Nephron progenitor cell (in vitro differentiated cells): ENCODE data around the gene UBA1.

Experiments used
- DNase-seq: peaks from one replicate; pipeline ENCODE4 v3.0.0; 2021
- H3K27ac Mint-ChIP-seq: 2 replicates; pipeline ENCODE4 v1.8.0; 2021; ENCODE audit warnings: mild to moderate bottlenecking, moderate library complexity, mixed read lengths
- H3K27me3 Mint-ChIP-seq: 2 replicates; pipeline ENCODE4 v1.8.0; 2021; ENCODE audit warnings: mild to moderate bottlenecking, low read depth, mixed read lengths; ENCODE audit not compliant: poor library complexity
- H3K36me3 Mint-ChIP-seq: 2 replicates; pipeline ENCODE4 v1.8.0; 2021; ENCODE audit warnings: low read depth, mixed read lengths
- H3K4me1 Mint-ChIP-seq: 2 replicates; pipeline ENCODE4 v1.8.0; 2021; ENCODE audit warnings: mixed read lengths
- H3K4me3 Mint-ChIP-seq: 2 replicates; pipeline ENCODE4 v1.8.0; 2021; ENCODE audit warnings: mild to moderate bottlenecking, moderate library complexity, mixed read lengths
- H3K9me3 Mint-ChIP-seq: 2 replicates; pipeline ENCODE4 v1.8.0; 2021; ENCODE audit warnings: mild to moderate bottlenecking, moderate library complexity, mixed read lengths
- TF ChIP-seq, protein P1 (sequence below): fragments of 200-600 bp; sonication (generic); IDR thresholded peaks from 2 replicates; pipeline ENCODE4 v1.5.0; 2021; ENCODE audit warnings: antibody characterized with exemption

The UBA1 gene

DNA sequence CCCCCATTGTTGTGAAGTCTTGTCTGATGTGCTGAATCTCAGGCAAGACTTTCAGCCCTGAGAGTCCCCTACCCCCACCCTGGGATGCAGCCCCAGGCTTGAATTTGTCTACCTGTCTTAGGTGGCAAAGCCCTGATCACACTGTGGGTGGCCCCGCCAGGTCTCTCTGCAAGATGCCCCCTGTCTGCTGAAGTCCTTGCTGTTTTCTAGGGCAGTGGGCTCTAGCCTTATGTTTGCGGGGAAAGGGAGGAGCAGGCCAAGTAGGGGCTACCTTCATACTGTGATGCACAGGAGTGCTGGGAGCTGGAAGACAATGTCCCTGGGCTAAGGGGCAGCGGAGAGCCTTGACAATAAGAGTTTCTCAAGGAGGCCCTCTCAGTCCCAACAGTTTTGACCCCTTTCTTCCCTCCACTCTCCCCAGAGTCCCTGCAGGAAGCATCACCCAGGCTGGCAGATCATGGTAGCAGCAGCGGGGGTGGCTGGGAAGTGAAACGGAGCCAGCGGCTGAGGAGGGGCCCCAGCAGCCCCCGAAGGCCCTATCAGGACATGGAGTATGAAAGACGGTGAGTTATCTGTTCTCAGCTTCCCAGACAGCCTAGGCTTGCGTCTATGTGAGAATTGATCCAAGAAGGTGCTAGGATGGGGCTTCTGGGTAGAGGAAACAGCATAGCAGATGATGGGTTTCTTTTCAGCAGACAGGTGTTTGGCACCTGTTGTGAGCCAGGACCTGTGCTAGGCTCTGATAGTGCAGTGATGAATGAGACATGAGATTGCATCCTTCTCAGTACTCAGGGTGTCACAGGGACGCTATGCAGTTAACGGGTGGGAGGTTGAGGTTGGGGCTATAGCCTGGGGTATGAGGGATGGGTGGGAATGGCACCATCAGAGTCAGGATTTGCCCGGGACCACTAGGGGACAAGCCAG, 46.4 kb upstream of the UBA1 start:
- TF ChIP-seq, protein P1, sequence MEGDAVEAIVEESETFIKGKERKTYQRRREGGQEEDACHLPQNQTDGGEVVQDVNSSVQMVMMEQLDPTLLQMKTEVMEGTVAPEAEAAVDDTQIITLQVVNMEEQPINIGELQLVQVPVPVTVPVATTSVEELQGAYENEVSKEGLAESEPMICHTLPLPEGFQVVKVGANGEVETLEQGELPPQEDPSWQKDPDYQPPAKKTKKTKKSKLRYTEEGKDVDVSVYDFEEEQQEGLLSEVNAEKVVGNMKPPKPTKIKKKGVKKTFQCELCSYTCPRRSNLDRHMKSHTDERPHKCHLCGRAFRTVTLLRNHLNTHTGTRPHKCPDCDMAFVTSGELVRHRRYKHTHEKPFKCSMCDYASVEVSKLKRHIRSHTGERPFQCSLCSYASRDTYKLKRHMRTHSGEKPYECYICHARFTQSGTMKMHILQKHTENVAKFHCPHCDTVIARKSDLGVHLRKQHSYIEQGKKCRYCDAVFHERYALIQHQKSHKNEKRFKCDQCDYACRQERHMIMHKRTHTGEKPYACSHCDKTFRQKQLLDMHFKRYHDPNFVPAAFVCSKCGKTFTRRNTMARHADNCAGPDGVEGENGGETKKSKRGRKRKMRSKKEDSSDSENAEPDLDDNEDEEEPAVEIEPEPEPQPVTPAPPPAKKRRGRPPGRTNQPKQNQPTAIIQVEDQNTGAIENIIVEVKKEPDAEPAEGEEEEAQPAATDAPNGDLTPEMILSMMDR = no peak
- peaks cover 30% of the 10 kb centered on the region for H3K4me1 Mint-ChIP-seq
- no peaks in the 10 kb centered on the region for H3K27me3 Mint-ChIP-seq
- H3K4me3 Mint-ChIP-seq = peak overlapping the region; percentile 68
- peaks cover 48% of the 10 kb centered on the region for H3K36me3 Mint-ChIP-seq
- no peak for DNase-seq
- H3K27ac Mint-ChIP-seq = no peak overlapping the region
- peaks cover 58% of the 10 kb centered on the region for H3K9me3 Mint-ChIP-seq

DNA sequence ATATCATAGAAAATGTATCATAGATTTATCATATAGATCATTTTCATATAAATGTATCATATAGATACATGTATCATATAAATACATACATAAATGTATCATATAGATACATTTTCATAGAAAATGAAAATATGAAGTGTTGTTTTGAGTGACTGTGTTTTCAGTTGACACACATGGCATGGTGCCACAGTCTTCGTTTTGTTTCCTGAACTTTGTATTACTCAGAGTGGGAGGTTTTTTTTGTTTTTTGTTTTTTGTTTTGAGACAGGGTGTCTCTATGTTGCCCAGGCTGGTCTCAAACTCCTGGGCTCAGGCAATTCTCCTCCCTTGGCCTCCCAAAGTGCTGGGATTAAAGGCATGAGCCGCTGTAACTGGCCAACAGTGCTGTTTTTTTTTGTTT, 44.7 kb upstream of the UBA1 start:
- H3K27ac Mint-ChIP-seq = no peak overlapping the region
- no peak overlapping the region for H3K4me3 Mint-ChIP-seq
- TF ChIP-seq, protein P1 = no peak
- peaks cover 56% of the 10 kb centered on the region for H3K9me3 Mint-ChIP-seq
- peaks cover 50% of the 10 kb centered on the region for H3K36me3 Mint-ChIP-seq
- DNase-seq = no peak
- H3K27me3 Mint-ChIP-seq = no peaks in the 10 kb centered on the region
- H3K4me1 Mint-ChIP-seq = peaks cover 25% of the 10 kb centered on the region

DNA sequence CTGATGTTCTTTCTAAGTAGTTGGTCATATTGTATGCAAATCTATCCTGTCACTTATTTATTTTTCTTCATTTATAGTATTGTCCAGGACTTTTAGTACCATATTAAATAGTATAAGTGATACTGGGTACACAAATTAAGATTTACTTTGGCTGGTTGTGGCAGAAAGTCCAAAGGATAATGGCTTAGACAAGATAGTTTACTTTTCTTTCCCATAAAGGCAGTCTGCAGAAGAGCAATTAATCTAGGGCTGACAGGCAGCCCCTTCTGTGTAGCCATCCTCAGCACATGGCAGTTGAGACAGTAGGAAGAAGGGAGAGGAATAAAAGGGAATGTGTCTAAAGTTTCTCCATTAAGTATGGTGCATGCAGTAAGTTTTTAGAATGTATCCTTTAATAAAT, 42.2 kb upstream of the UBA1 start:
- peaks cover 65% of the 10 kb centered on the region for H3K36me3 Mint-ChIP-seq
- H3K27ac Mint-ChIP-seq = no peak overlapping the region
- no peak for DNase-seq
- H3K4me1 Mint-ChIP-seq = peaks cover 16% of the 10 kb centered on the region
- H3K27me3 Mint-ChIP-seq = no peaks in the 10 kb centered on the region
- TF ChIP-seq, protein P1 = no peak
- no peak overlapping the region for H3K4me3 Mint-ChIP-seq
- H3K9me3 Mint-ChIP-seq = peaks cover 60% of the 10 kb centered on the region

DNA sequence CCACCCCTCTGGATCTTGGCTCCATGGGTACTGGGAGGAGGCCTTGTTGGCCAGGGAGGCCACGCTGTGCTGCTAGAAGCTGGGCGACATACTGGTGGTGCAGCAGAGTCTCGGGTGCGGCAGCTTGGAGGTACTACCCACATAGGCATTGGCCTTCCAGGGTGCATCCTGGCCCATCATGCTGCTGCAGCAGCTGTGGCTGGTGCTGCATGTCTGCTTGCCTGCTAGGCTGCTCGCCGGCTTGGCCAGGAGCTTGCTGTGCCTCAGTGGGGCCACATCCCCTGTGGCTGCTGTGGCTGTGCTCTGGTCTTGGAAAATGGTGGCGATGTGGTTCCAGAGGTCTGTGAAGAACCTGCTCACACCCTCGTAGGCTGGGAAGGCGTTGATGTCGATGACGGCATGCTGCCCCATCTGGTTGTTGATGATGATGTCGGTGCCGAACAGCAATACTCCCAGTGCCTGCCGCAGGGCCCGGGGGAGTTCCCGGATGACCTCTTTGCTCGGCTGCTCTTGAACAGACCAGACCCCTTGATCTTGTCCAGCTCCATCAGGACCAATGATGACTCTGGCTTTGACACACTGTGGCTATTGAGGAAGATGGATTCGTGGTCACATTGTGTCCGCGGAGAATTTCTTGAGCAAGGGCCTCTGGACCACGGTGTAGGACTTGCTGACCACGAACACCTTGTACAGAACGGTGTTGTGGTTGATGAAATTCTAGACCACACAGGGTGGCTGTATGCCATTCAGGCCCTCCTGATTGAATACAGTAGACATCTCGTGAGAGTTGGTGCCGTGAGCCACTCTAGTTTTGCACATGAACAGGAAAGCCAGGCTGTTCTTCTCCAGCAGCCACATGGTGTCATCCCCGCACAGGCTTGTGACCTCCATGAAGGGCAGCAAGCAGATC, 36.8 kb upstream of the UBA1 start:
- Mint-ChIP-seq H3K4me3 (no peak overlapping the region), H3K9me3 (peaks cover 75% of the 10 kb centered on the region), H3K27ac (no peak overlapping the region), H3K27me3 (no peaks in the 10 kb centered on the region), H3K4me1 (no peaks in the 10 kb centered on the region), H3K36me3 (peaks cover 76% of the 10 kb centered on the region)
- DNase-seq = no peak
- TF ChIP-seq, protein P1 = no peak

DNA sequence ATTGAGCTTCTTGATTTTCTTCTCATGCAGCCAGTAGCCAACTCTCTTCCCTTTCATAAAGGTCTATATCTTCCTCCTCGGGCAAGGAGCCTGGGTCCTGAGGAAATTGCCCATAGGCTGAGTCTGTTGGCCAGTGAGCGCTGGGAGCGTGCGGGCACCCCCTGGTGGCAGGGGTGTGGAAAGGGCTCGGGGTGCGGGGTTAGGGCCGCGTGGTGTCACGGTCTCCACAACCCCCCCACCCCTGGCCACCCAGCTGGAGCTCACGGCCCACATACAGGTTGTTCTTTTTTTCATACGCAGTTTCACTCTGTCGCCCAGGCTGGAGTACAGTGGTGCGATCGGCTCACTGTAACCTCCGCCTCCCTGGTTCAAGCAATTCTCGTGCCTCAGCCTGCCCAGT, 35.5 kb upstream of the UBA1 start:
- H3K36me3 Mint-ChIP-seq = peaks cover 88% of the 10 kb centered on the region

More for the DNA sequence above, 35.5 kb upstream of the UBA1 start:
- H3K4me3 Mint-ChIP-seq = no peak overlapping the region
- H3K4me1 Mint-ChIP-seq = no peaks in the 10 kb centered on the region
- DNase-seq = no peak
- H3K27me3 Mint-ChIP-seq = peaks cover 3% of the 10 kb centered on the region
- no peak overlapping the region for H3K27ac Mint-ChIP-seq
- H3K9me3 Mint-ChIP-seq = peaks cover 80% of the 10 kb centered on the region
- TF ChIP-seq, protein P1 = no peak
